OCI-LY7 (cell line): Measurements from ENCODE around the gene SPOPL.

Experiments
- CTCF ChIP-seq: fragments of 200-600 bp; sonication (generic); conservative IDR thresholded peaks from 2 replicates; pipeline ENCODE4 v1.5.1; 2014; ENCODE audit warnings: mild to moderate bottlenecking, antibody characterized with exemption, low read length, moderate library complexity, mixed read lengths
- EZH2phosphoT487 ChIP-seq: fragments of 200-600 bp; sonication (generic); IDR thresholded peaks from 2 replicates; pipeline ENCODE4 v1.6.1; 2018; ENCODE audit warnings: low read depth, borderline replicate concordance, mild to moderate bottlenecking, mixed run types, antibody characterized with exemption, low read length, moderate library complexity, mixed read lengths

GRCh38 chr2:138565230-138565598 is 63.6 kb downstream of the SPOPL start:
- TF ChIP-seq CTCF, result no peak
- no peak for TF ChIP-seq EZH2phosphoT487
